ENCODE data around the gene NEXMIF. TPM values are rescaled to one million over a fixed set of nuclear protein-coding genes. Genes with fewer than 3 reads are reported as not detected.

NEXMIF gene
- total and polyA plus RNA-seq, 2 of the 8 experiments (the other 6 are each of a cell fraction or from before 2014, with no cell fraction given) = 0.18 to 0.73 TPM

- TF ChIP-seq CHD7 (IDR thresholded peaks at IDR 0.05; ENCODE audit: insufficient replicate concordance, low read length) (no peak), RXRA (IDR thresholded peaks at IDR 0.05; ENCODE audit: insufficient read depth, low read depth, low read length) (no peak), JUN (IDR thresholded peaks at IDR 0.05; ENCODE audit: low read depth, low read length) (no peak), JUND (IDR thresholded peaks at IDR 0.05; ENCODE audit: low read length) (no peak), BCL11A (IDR thresholded peaks at IDR 0.05; ENCODE audit: low read depth in 2 of 2, low read length in 2 of 2) (no peak), PHF8 (conservative IDR thresholded peaks at IDR 0.05; ENCODE audit: low read depth, low read length) (no peak), YY1 (IDR thresholded peaks at IDR 0.05; ENCODE audit: low read depth, low read length) (no peak), SP1 (IDR thresholded peaks at IDR 0.05; ENCODE audit: low read depth, low read length) (no peak), ZNF274 (IDR thresholded peaks at IDR 0.05; ENCODE audit: borderline replicate concordance, extremely low read depth, low read length) (no peak), ASH2L (IDR thresholded peaks at IDR 0.05; ENCODE audit: low read length) (no peak)
- TF ChIP-seq, protein P1, sequence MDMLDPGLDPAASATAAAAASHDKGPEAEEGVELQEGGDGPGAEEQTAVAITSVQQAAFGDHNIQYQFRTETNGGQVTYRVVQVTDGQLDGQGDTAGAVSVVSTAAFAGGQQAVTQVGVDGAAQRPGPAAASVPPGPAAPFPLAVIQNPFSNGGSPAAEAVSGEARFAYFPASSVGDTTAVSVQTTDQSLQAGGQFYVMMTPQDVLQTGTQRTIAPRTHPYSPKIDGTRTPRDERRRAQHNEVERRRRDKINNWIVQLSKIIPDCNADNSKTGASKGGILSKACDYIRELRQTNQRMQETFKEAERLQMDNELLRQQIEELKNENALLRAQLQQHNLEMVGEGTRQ (IDR thresholded peaks at IDR 0.05; ENCODE audit: low read length) = no peak
These were observed 143.7 kb downstream of the NEXMIF start (continued) for GRCh38 chrX:74781507-74782034.
